HG03432 (cell line): ENCODE measurements around the gene PPP1R27.

Source experiments
- ATAC-seq: cut with Tn5 transposase; IDR thresholded peaks from one replicate; pipeline ENCODE4 v1.9.1; 2021; ENCODE audit warnings: mild to moderate bottlenecking, moderate library complexity; ENCODE audit not compliant: unreplicated experiment

Gene PPP1R27

GRCh38 chr17:81807210-81807719 is 27.6 kb downstream of the PPP1R27 start:
- ATAC-seq = no peak

- ATAC-seq = no peak
Observed at GRCh38 chr17:81806461-81807209, 28.2 kb downstream of the PPP1R27 start.

GRCh38 chr17:81805707-81806460 is 29.0 kb downstream of the PPP1R27 start:
- ATAC-seq = no peak

GRCh38 chr17:81804559-81805399 is 30.1 kb downstream of the PPP1R27 start:
- ATAC-seq = no peak

- no peak for ATAC-seq
Observed at GRCh38 chr17:81803728-81804558, 30.9 kb downstream of the PPP1R27 start, which contains the start of gene GCGR. TSS of gene GCGR (plus strand) at chr17:81804150. CDS start at chr17:81809019, 4,869 bp downstream.

GRCh38 chr17:81802856-81803643 is 31.8 kb downstream of the PPP1R27 start:
- no peak for ATAC-seq

- no peak for ATAC-seq
Observed at GRCh38 chr17:81802048-81802758, 32.6 kb downstream of the PPP1R27 start.

GRCh38 chr17:81801327-81801726 is 33.5 kb downstream of the PPP1R27 start:
- no peak for ATAC-seq

- ATAC-seq = no peak
Observed at GRCh38 chr17:81794509-81794908, 40.3 kb downstream of the PPP1R27 start.

- no peak for ATAC-seq
Observed at GRCh38 chr17:81794074-81794476, 40.8 kb downstream of the PPP1R27 start.

- no peak for ATAC-seq
Observed at GRCh38 chr17:81792675-81793615, 41.9 kb downstream of the PPP1R27 start.
